A549 treated with AZD9567 at 1 μM for 4 hours (cell line): ENCODE measurements around the gene NPPB. TPM values are rescaled to one million over a fixed set of nuclear protein-coding genes. Genes with fewer than 3 reads are reported as not detected.

Source experiments
- total RNA-seq: library from RNA; stranded (reverse); fragments of 200-300 nt; extraction: Qiagen RNA extraction; gene quantifications from 5 replicates; pipeline ENCODE4 v1.2.3, GENCODE V29; 2022; ENCODE audit not compliant: insufficient read depth

The NPPB gene
- 0.13 to 0.39 TPM in 2 of 5 replicates, not detected in the others for total RNA-seq

GRCh38 chr1:11858613-11858967, at the start of gene NPPB:
Gene NPPB (minus strand): TSS chr1:11858945. CDS start chr1:11858833, 112 bp downstream.

GRCh38 chr1:11847667-11848372, 10.9 kb downstream of the NPPB start, which contains the start of gene NPPA:
Gene NPPA (minus strand): TSS chr1:11847783. CDS start chr1:11847684, 99 bp downstream.

Other genes starting within 250 kb of the NPPB start
- gene FBXO2, start 204.5 kb downstream of the NPPB start, total RNA-seq, result 4.0 to 10.5 TPM (median 9.1 TPM) in 5 replicates
- gene FBXO44, start 204.1 kb downstream of the NPPB start, total RNA-seq, result 16.3 to 17.8 TPM (median 17.3 TPM) in 5 replicates
- gene FBXO6, start 194.7 kb downstream of the NPPB start, total RNA-seq, result 5.9 to 8.5 TPM (median 8.1 TPM) in 5 replicates
- gene MAD2L2, start 177.8 kb downstream of the NPPB start, total RNA-seq, result 31.7 to 56.2 TPM (median 50.5 TPM) in 5 replicates
- gene DRAXIN, start 167.2 kb downstream of the NPPB start, total RNA-seq, result 0.03 to 0.34 TPM (median 0.06 TPM) in 5 replicates
- 59.3 to 104 TPM (median 97.8 TPM) in 5 replicates for gene AGTRAP, start 122.8 kb downstream of the NPPB start, total RNA-seq
- not detected in 5 replicates for gene C1orf167, start 96.8 kb downstream of the NPPB start, total RNA-seq
- gene MTHFR, start 53.0 kb downstream of the NPPB start, total RNA-seq, result 2.7 to 5.1 TPM (median 4.3 TPM) in 5 replicates
- gene CLCN6, start 52.8 kb downstream of the NPPB start, total RNA-seq, result 3.8 to 6.3 TPM (median 5.6 TPM) in 5 replicates
- gene NPPA, start 11.2 kb downstream of the NPPB start, total RNA-seq, result not detected in 5 replicates
- 37.6 to 48.8 TPM (median 47.3 TPM) in 5 replicates for gene KIAA2013, start 67.5 kb upstream of the NPPB start, total RNA-seq
- gene PLOD1, start 75.8 kb upstream of the NPPB start, total RNA-seq, result 62.9 to 82.2 TPM (median 81.5 TPM) in 5 replicates
- gene MFN2, start 121.5 kb upstream of the NPPB start, total RNA-seq, result 31.7 to 41.6 TPM (median 32.9 TPM) in 5 replicates
- 14.5 to 18.1 TPM (median 15.6 TPM) in 5 replicates for gene MIIP, start 160.6 kb upstream of the NPPB start, total RNA-seq
- 0.06 to 0.13 TPM (median 0.09 TPM) in 4 of 5 replicates, not detected in the other for gene TNFRSF8, start 204.4 kb upstream of the NPPB start, total RNA-seq